Iris pigment epithelial cell (primary cell): ENCODE data around the gene MAP3K2.

Experiments used
- DNase-seq: peaks from one replicate; pipeline ENCODE4 v3.0.0-alpha.2; 2011; ENCODE audit warnings: low read depth

MAP3K2 gene

GRCh38 chr2:127351603-127352002, 36.2 kb downstream of the MAP3K2 start:
- DNase-seq, result no peak

GRCh38 chr2:127348426-127349000, 39.3 kb downstream of the MAP3K2 start:
- peak; percentile 61 for DNase-seq

GRCh38 chr2:127347734-127348392, 39.9 kb downstream of the MAP3K2 start:
- DNase-seq, result no peak

- no peak for DNase-seq
Observed at GRCh38 chr2:127347015-127347414, 40.8 kb downstream of the MAP3K2 start.

GRCh38 chr2:127343277-127343676, 44.5 kb downstream of the MAP3K2 start:
- DNase-seq, result no peak

- peak; percentile 8 for DNase-seq
Observed at GRCh38 chr2:127342101-127342500, 45.7 kb downstream of the MAP3K2 start.

- no peak for DNase-seq
Observed at GRCh38 chr2:127332335-127332734, 55.4 kb downstream of the MAP3K2 start.

GRCh38 chr2:127330753-127331152, 57.0 kb downstream of the MAP3K2 start:
- no peak for DNase-seq

- peak; percentile 38 for DNase-seq
Observed at GRCh38 chr2:127326289-127326945, 61.4 kb downstream of the MAP3K2 start.

GRCh38 chr2:127324635-127325034, 63.1 kb downstream of the MAP3K2 start:
- DNase-seq, result peak; percentile 59

GRCh38 chr2:127321303-127321702, 66.5 kb downstream of the MAP3K2 start:
- DNase-seq, result peak; percentile 71

GRCh38 chr2:127320586-127321275, 67.0 kb downstream of the MAP3K2 start:
- peak; percentile 59 for DNase-seq

GRCh38 chr2:127320067-127320466, 67.7 kb downstream of the MAP3K2 start:
- peak; percentile 23 for DNase-seq

- DNase-seq, result no peak
Observed at GRCh38 chr2:127314193-127314988, 73.4 kb downstream of the MAP3K2 start.

- no peak for DNase-seq
Observed at GRCh38 chr2:127313406-127313805, 74.4 kb downstream of the MAP3K2 start.

GRCh38 chr2:127310980-127311379, 76.8 kb downstream of the MAP3K2 start:
- no peak for DNase-seq

- DNase-seq, result no peak
Observed at GRCh38 chr2:127309468-127309867, 78.3 kb downstream of the MAP3K2 start.

GRCh38 chr2:127308586-127309138, 79.1 kb downstream of the MAP3K2 start:
- no peak for DNase-seq

- DNase-seq, result no peak
Observed at GRCh38 chr2:127305990-127306585, 81.7 kb downstream of the MAP3K2 start.

GRCh38 chr2:127302168-127302567, 85.6 kb downstream of the MAP3K2 start:
- no peak for DNase-seq
